Activated CD4-positive, alpha-beta T cell treated with anti-CD3 and anti-CD28 coated beads, Interleukin-2, amount 50 U/mL, for 48 hours (primary cell): ENCODE measurements around the gene USP3.

Source experiments
- DNase-seq, 2 experiments: peaks; one replicate each; pipeline ENCODE4 v3.0.0-alpha.2; 2020

USP3 gene

DNA sequence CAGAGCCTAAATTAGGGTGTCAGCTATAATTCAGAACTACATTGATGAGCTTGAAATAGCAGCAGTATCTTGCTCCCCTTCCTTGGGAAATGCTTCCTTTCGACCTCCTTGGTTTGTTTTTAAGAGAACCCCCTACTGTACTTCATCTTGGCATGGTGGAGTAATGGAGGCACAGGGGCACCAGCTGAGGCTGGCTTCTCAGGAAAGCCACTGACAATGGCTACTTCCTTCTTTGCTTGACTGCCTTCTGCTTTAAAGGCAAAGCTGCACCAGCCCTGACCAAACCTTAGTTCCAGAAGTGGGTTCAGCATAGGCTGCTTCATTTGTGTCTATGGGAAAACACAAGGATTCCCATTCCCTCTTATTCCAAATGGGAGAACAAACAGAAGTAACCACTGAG, 91.3 kb downstream of the USP3 start:
- no peak for DNase-seq

DNA sequence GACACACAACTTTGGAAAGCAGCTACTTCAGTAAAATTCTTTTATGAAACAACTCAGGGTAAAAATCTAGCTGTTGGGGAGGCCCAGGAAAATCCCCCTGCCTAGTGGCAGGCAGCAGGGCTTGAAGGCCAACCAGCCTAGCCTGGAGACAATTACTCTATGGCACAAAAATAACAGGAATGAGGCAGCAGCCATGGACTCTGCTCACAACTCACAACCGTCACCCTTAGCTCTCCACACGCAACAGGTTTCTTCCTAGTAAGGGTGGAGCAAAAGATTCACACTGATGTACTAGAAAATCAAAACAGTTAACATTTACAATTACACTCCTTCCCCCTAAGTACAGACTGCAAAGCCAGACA, 92.3 kb downstream of the USP3 start:
- DNase-seq = no peak

DNA sequence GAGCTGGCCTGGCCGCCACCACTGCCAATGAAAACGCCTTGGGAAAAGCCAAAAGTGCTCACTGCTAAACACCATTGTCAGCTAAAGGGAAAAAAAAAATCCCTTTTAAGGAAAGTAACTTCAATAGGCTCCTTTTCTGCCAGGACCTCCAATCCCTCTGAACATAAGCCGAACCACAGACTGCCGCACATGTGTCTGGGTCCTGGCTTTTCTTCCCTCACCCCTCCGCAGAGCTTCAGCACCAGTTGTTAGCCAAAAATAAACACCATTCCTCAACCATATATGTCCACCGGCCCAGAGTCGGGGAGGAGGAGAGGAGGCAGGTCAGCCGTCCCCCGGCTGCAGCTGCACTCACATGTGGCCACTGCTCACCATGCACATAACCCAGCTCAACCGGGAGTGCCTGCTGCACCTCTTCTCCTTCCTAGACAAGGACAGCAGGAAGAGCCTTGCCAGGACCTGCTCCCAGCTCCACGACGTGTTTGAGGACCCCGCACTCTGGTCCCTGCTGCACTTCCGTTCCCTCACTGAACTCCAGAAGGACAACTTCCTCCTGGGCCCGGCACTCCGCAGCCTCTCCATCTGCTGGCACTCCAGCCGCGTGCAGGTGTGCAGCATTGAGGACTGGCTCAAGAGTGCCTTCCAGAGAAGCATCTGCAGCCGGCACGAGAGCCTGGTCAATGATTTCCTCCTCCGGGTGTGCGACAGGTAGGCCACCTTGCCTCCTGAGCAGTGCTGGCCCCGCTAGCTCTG, 92.8 kb downstream of the USP3 start, which contains the start of gene FBXL22:
Gene FBXL22, plus strand, starts transcription at position 350 of the 753 bp plus-strand sequence. Its CDS starts 6 bp downstream, at position 356.
- no peak for DNase-seq

DNA sequence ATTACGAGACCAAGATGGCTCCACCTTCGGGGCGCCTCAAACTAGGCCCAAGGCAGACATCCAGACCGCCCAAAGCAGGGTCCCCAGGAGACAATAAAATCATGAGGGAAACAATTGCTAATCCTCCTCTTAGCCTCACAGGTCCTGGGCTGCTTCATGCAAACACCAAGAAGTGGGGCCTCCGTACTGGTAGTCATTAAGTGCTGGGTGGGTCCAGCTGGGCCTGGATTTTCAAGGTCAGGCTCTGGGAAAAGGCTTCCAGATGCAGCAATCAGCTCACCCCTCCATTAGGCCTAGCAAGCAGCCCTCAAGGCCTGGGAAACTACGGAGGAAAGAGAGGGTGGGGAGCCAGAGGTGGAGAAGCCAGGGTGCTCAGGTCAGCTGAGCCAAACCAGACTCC, 93.4 kb downstream of the USP3 start:
- DNase-seq = no peak

DNA sequence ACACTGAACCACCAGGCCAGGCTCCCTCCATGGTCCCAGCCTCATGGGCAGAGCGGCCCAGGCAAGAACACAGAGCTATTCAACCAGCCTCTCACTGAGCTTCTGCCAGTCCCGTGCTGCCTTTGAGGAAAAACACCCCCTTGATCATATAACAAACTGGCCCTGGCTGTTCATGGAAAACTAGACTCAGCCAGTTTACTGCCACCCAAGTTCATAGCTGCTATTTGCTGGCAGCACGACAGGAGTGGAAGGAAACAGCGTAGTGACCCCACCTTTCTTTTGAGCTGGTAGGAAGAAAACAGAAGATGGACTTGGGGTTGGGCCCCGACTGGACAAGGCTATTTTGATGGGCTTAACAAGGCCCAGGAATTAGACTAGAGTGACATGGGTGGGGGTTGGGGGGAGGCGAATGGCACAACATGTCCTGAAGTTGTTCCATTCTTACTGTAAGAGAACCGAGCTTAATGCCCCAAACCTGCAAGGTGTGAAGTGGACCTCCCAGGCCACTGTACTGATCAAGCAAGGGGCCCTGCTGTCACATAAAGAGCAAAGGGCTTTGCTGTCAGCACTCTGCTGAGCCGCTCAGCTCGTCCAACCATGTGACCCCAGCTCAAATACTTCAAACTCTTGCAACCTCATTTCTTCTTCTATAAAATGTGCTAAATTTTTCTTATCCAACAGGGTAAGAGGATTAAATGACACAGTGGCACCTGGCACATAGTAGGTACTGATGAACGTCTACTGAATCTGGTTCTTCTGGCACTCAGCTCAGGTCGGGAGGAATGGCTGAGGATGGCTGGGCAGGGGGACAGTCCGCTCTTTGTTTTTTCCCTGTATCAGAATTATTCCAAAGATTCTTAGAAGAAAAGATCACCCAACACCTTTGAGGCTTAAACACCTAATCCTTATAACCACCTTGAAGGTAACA, 94.3 kb downstream of the USP3 start:
- no peak for DNase-seq

DNA sequence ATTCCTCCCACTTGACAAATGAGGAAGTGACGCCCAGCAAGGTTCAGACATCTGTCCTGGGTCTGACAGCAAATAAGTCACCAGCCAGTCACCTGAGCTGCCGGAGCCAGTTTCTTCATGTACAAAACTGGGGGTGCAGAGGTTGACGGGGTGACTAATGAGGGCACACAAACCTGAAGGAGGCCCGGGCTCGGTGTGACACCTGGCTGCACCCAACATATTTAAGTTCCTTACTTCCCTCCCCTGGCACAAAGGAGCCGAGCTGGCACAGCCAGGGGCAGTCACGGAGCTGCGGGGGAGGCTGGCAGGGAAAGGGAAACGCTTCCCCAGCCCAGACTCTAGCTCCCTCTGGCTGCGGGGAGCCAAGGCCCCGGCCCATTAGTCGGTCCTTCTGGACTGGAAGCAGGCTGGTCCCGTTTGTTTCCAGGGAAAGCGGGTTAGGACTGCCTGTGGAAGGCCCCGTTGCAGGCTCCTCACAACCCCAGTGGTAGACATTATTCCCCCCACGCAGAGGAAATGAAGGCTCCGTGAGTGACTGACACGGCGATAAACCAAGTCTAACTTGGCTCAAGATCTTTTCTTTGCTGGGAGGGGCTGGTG, 95.1 kb downstream of the USP3 start:
- DNase-seq = peak; percentile 50 to 57

DNA sequence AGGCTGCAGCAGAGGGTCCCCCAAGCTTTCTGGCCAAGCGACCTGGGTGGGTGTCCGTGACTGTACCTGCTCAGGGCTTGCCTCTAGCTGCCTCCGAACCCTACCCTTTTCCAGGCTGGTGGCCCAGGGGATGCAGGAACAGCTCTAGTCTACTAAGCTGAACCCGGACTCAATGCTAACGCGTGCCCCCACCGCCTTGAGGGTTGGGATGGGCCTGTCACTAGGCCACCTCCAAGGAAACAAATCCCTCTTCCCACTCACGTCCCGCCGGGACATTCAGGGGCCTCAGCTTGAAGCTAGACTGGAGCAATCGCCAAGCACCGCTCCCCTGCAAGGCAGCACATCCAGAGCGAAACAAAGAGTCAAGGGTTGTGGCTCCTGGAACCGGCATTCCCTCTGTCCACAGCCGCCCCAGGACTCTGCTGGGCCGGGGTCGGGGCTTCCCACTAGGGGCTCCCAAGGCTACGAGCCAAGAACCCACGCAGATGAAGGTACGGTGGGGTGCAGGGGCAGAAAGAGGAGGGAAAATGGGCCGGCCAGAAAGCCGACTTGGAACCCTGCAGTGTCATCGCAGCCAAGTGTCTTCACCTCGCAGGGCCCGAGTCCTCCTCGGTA, 95.7 kb downstream of the USP3 start:
- peak; percentile 34 to 42 for DNase-seq

DNA sequence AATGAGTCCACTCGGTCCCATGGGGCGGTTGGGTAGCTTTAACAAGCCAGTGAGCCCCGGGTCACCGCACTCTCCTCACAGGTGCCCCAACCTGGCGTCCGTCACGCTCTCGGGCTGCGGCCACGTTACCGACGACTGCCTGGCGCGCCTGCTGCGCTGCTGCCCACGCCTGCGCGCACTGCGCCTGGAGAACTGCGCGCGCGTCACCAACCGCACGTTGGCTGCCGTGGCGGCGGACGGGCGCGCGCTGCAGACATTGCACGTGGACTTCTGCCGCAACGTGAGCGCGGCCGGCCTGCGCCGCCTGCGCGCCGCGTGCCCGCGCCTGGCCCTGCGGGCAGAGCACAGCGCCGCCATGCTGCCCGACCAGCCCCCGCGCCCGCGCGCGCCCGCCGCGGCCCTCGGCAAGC, 96.2 kb downstream of the USP3 start:
- DNase-seq = peak; percentile 89 to 90

DNA sequence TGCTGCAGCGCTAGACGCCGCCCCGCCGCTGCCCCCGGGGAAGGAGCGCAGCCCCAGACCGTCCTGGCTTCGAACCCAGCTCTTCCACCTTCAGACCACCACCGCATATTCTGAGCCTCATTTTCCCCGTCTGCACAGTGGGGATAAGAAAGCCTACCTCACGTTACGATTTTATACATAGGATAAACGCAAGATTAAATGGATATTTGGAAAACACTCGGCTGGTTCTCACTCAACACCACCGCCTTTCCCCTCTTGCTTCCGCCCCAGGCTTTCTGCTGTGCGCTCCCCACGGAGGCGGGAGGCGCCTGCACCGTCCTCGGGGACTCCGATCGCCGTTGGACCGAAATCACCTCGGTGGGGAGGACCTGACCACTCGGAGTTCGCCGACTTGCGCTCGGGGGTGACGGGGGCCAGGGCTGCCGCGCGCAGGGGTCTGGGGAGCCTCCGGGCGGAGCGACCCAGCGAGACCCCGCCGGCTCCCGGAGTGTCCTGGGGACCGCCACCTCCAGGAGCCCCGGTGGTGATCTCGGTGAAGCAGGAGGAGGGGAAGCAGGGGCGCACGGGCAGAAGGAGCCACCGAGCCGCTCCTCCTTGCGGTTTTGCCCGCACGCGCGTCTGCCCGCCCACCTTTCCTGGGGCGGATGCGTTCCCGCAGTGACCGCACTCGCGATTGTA, 96.8 kb downstream of the USP3 start:
- peak; percentile 55 to 62 for DNase-seq

DNA sequence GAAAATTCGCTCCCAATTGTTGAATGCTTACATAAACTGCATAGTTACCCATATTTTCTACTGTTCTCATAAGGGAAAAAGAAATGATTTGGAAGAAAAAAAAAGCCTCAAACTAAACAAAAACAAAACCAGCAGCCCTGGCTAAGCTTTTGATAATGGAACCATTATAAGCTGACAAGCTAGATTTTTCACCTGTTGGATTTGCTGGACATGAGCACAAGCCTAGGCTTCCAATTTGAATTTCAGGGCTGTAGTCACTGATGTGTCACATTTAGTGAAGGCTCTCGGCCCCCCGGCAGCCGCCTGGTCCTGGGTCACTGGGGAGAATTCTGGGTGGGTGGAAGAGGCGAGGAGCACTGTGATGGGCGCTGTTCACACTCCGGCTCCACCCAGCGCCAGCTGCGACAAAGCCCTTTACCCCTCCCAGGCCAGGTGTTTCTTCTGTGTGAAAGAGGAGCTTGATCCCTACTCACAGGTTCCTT, 97.4 kb downstream of the USP3 start:
- DNase-seq = no peak

DNA sequence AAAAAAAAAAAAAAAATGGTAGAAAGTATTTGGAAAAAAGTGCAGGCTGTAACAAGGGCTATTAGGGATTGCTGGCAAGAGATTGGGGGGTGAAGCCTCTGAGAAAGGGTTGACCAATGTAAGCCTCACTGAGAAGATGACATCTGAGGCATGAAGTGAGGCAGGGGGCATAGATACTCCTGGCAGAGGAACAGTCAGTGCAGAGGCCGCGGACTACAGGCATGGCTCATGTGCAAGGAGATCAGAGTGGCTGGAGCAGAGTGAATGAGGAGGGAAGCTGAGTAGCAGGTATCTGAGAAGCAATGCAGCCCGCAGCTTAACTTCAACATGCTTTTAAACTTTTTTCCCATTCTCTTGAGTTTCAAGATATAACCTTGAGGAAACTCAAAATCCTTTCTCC, 98.2 kb downstream of the USP3 start:
- no peak for DNase-seq

DNA sequence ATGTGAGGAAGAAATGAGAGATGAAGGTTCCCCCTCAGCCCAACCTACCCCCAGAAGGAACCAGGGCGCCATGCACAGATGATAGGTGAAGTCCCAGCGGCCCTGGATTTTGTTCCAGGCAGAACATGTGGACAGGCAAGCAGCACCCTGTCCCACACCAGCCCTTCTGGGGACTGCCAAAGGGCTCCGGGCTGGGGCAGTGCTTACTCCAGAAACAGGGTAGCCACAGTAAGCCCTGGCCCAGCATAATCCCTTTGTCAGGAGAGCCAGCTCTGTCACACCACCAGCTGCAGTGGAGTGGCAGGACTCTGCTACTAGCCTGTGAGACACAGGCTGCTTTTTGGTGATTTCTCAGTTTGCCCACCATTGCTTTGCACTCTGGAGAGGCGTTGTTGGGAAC, 99.1 kb downstream of the USP3 start:
- DNase-seq = no peak

DNA sequence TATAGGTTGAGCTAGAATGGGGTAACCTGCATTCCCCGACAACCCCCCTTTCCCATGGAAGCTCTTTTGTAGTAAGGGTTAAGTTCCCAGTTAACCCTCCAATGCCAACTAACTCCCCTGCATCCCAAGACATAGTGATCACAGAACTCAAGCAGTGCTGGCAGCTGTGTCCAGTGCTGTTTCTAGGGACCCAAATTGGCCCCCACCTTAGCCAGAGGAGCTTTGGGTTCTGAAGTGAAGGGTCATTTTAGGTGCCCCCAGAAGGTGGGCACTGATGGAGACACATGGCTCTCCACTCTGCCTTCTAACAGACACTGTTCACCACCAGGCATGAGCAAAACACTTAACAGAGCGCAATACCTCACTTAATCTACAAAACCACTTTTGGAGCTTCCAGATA, 99.9 kb downstream of the USP3 start:
- no peak for DNase-seq

DNA sequence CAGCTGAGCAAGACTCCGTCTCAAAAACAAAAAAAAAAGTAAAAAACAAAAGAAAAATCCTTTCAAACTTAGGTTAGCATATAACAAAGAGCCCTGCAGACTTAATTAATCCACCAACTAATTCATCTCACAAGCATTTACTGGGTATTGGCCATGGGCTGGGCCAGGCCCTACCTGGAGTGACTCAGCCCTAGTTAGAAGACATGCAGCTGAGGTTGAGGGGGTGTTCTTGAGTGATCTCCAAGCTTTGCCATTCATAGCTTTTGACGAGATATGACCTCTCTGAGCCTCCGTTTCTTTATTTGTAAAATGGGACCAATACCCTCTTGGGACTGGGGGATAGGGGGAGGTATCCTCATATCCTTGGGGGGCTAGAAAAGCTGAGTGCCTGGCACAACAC, 100.6 kb downstream of the USP3 start:
- no peak for DNase-seq

DNA sequence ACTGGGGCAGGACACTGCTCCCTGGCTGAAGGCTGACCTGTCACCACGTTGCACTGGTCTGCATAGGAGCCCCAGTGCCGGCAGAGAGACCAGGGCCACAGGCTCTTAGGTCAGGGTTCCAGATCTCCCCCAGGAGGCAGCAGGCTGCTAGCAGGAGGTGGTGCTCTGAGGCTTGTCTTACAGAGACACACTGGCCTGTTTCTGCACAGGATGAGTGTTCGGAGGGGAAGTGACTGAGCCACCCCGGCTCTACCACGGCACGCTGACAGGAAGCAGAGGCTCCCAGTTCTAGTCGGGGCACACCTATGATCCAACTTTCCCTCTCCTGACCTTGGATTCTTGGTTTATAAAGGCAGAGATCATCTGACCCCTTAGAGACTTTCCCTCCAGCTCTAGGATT, 101.4 kb downstream of the USP3 start:
- DNase-seq = peak; percentile 65 to 69

DNA sequence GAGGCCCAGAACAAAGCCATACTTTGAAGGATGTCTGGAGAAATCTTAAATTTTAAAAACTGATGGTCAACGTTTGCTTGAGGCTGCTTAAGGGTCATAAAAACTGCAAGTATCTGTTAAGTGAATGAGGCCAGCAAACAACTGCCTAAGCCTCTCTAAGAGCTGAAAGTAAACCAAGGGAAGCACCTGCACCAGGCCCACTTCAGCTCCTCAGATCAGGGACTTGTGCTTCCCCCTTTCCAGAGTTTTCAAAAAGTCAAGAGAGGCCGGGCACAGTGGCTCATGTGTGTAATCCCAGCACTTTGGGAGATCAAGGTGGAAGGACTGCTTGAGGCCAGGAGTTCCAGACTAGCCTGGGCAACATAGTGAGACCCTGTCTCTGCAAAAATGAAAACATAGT, 101.9 kb downstream of the USP3 start:
- no peak for DNase-seq

DNA sequence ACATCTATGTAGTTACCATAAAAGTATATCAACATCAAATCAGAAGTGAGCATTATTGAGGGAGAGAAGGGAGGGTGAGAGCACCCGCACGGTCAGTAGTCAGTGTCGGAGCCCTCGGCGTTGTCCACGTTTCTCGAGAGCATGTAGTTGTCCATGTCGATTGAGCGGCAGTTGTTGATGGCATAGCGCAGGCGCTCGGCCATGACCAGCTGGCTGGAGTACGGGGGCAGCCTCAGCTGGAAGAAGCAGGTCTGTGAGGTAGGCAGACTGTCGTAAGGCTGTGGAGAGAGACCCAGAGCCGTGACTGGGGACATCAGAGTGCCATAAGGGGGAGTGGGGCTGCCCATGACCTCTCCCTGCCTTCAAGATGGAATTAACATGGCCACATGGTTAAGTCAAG, 104.6 kb downstream of the USP3 start:
- no peak for DNase-seq

DNA sequence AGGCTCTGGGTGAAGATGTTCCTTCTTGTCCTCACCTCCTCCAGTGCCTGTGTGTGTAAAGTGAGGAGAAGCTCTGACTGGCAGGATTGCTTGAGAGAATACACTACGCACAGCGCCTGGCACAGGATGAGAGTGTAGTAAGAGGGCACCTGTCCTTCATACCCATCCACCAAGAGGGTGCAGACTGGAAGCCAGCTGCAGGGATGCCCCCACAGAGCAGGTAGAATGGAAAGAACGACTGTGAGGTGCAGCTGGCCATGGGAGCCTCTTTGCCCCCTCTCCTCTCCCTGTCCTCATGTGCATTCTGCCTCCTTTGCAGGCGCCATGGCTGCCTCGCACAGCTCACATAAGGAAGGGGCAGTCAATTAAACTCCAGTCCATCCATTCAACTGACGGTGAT, 105.1 kb downstream of the USP3 start:
- no peak for DNase-seq

DNA sequence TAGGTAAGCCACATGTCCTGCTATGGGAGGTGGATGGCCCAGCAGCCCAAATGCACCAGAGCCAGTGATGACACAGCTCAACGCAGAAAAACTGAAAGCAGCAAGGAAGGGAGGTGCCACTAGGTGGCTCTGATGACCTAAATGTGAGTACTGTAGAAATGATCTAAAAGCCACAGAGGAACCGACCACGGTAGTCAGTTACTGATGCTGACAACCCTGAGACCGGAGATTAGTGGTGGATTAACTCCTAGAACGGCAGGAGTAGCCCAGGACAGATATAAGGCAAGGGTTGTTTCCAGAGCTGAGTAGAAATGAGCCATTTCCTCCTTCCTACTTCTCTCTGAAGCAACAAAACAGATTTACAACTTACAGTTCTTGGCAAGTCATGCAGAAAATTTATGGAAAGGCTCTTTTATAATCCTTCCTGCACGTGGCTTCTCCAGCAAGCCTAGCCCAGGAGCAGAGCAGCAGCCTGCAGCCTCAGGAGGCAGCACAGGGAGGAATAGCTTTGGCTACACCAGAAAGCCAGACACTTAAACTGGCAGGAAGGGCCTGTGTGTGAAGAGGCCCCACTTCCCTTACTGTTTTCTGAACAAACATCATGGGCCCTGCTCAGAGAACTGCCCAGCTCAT, 105.9 kb downstream of the USP3 start:
- DNase-seq = peak; percentile 76 to 84

DNA sequence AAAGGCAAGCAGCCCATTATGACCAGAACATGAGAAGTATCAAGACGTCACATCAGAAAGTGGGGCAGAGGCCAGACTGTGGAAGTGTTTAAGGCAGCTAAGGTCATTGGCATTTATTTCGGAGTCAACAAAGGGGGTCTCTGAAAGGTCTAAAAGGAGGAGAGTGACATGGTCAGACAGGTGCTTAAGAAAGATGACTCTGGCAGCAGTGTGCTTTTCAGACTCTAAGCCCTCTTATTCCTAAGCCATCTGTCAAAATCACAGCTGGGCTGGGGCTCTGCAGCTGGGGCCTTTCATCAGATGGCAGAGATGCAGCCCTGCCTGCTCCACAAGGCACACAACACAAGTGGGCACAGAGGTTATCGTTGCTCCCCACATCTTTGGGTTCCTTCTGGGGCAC, 106.8 kb downstream of the USP3 start:
- DNase-seq = no peak

DNA sequence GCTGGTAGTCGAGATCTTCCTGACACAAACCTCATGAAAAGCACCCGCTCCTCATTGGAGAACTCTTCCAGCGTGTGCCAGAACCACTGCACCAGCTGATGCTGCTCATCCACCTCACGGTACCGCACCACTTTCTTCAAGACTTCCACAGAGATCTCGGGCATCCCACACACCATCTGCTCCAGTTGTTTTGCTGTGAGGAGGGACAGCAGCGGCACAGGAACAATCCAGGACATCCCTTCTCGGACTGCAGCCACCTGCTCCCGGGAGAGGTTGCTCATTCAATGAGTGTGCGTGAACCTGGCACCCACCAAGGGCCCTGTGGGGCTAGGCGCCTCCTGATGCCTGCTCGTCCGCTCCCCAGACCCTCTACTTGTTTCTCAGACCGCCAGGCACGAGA, 107.9 kb downstream of the USP3 start:
- DNase-seq = no peak

DNA sequence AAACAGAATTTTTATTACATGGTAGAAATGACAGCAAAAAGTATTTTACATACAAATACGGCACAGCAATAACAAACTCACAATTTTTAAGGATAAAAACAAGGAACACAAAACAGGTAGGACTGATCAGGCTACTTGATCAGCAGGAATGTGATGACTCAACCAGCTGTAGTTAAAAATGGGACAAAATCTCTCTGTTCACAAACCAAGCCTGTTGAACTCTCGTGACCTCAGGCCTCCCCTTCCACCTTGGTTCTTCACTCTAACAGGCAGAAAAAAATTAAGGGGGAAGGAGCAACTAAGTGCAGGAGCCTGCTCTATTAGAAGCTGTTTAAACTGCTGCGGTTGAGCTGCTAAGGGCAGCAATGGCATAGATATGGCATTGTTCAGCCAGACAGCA, 111.5 kb downstream of the USP3 start:
- no peak for DNase-seq
